K562 (cell line): ENCODE data around the gene SH3BP5L. TPM values are rescaled to one million over a fixed set of nuclear protein-coding genes. Genes with fewer than 3 reads are reported as not detected.

Experiments used
- ARHGAP35 ChIP-seq: fragments of 450-650 bp; IDR thresholded peaks from 2 replicates; pipeline ENCODE4 v1.6.1; 2018; ENCODE audit not compliant: partially characterized antibody
- C11orf30 ChIP-seq: fragments of 450-650 bp; IDR thresholded peaks from 2 replicates; pipeline ENCODE4 v1.6.1; 2016; ENCODE audit warnings: low read depth, mild to moderate bottlenecking
- CBX1 ChIP-seq: sonication (generic); IDR thresholded peaks from 2 replicates; pipeline ENCODE4 v1.6.1; 2016; ENCODE audit warnings: antibody characterized with exemption, low read depth, mild to moderate bottlenecking
- CTCF ChIP-seq, 3 experiments: IDR thresholded peaks in 2 of 3; conservative IDR thresholded peaks in 1 of 3; 2 replicates each; pipeline ENCODE4 v1.5.1; 2011 to 2012; ENCODE audit warnings: low read length in 3 of 3, mild to moderate bottlenecking in 3 of 3, control low read depth in 2 of 3, improper control_type of control experiment in 1 of 3, inconsistent platforms in 1 of 3, low read depth in 1 of 3, mixed read lengths in 1 of 3, moderate library complexity in 1 of 3; ENCODE audit not compliant: insufficient read depth in 2 of 3
- FOXK1 ChIP-seq: sonication (generic); formaldehyde crosslinking; IDR thresholded peaks from 2 replicates; pipeline ENCODE4 v1.8.0; 2022; ENCODE audit warnings: missing genetic modification reagents, mild to moderate bottlenecking, borderline replicate concordance
- KAT2B ChIP-seq: IDR thresholded peaks from one replicate; pipeline ENCODE4 v1.6.1; 2012; ENCODE audit warnings: low read depth, mild to moderate bottlenecking, control low read depth, inconsistent platforms, low read length, moderate library complexity
- MTA1 ChIP-seq: fragments of 450-650 bp; IDR thresholded peaks from 2 replicates; pipeline ENCODE4 v1.6.1; 2017; ENCODE audit warnings: borderline replicate concordance
- MTA3 ChIP-seq: fragments of 450-650 bp; formaldehyde crosslinking; IDR thresholded peaks from 2 replicates; pipeline ENCODE4 v1.6.1; 2017; ENCODE audit warnings: mild to moderate bottlenecking, borderline replicate concordance
- MTF1 ChIP-seq: fragments of 250-450 bp; sonication (Bioruptor Pico); IDR thresholded peaks from 2 replicates; pipeline ENCODE4 v1.9.0; 2021; ENCODE audit warnings: moderate library complexity, mild to moderate bottlenecking, inconsistent platforms, borderline replicate concordance
- NRF1 ChIP-seq, 2 experiments: fragments of 450-650 bp; IDR thresholded peaks in 1 of 2; conservative IDR thresholded peaks in 1 of 2; 2 replicates each; pipeline ENCODE4 v1.6.1; 2014; ENCODE audit warnings: mild to moderate bottlenecking in 2 of 2
- RBM14 ChIP-seq: fragments of 200-400 bp; formaldehyde crosslinking; IDR thresholded peaks from 2 replicates; pipeline ENCODE4 v1.6.1; 2018; ENCODE audit warnings: low read depth, mild to moderate bottlenecking, low read length, moderate library complexity, borderline replicate concordance; ENCODE audit not compliant: insufficient read depth
- TCF7L2 ChIP-seq: fragments of 150-350 bp; IDR thresholded peaks from 2 replicates; pipeline ENCODE4 v1.6.1; 2016; ENCODE audit warnings: low read depth, mild to moderate bottlenecking, low read length, moderate library complexity
- THAP7 ChIP-seq: fragments of 250-450 bp; sonication (Bioruptor Pico); IDR thresholded peaks from 2 replicates; pipeline ENCODE4 v1.5.0; 2021
- ZBTB12 ChIP-seq: fragments of 250-450 bp; sonication (Bioruptor Pico); IDR thresholded peaks from 2 replicates; pipeline ENCODE4 v1.4.0; 2020
- ZC3H8 ChIP-seq: fragments of 450-650 bp; IDR thresholded peaks from 2 replicates; pipeline ENCODE4 v1.6.1; 2017
- ZMIZ1 ChIP-seq, 2 experiments: fragments of 150-350 bp in 1 of 2; IDR thresholded peaks; 2 replicates each; pipeline ENCODE4 v1.6.1; 2012 to 2016; ENCODE audit warnings: low read depth in 2 of 2, low read length in 2 of 2, mild to moderate bottlenecking in 1 of 2, moderate library complexity in 1 of 2
- ZNF274 ChIP-seq: IDR thresholded peaks from 2 replicates; pipeline ENCODE4 v1.6.1; 2011; ENCODE audit warnings: low read depth, mild to moderate bottlenecking, low read length, moderate library complexity, borderline replicate concordance
- ZNF354B ChIP-seq: fragments of 250-450 bp; sonication (Bioruptor Pico); IDR thresholded peaks from 2 replicates; pipeline ENCODE4 v1.4.0; 2020
- ZNF445 ChIP-seq: fragments of 250-450 bp; sonication (Bioruptor Pico); IDR thresholded peaks from 2 replicates; pipeline ENCODE4 v1.4.0; 2020; ENCODE audit warnings: low read depth, mild to moderate bottlenecking, moderate library complexity
- ZNF717 ChIP-seq: fragments of 250-450 bp; sonication (Bioruptor Pico); IDR thresholded peaks from 2 replicates; pipeline ENCODE4 v1.5.0; 2021
- polyA plus RNA-seq, 8 experiments: library from polyadenylated mRNA; depleted of rRNA in 4 of 8; stranded (reverse) in 5 of 8; unstranded in 3 of 8; fragments of >200 nt; fragmentation: Nextera tagmentation in 2 of 8; fragmentation: Illumina TruSeq in 1 of 8; extraction: Ambion mirVana in 2 of 8; extraction: Trizol in 1 of 8; gene quantifications; 2 replicates each; pipeline versions ENCODE4 v1.2.1 to v1.2.3, GENCODE V29; 2011 to 2014; ENCODE audit warnings: inconsistent platforms in 1 of 8, missing spikeins in 1 of 8
- total RNA-seq, 7 experiments: library from RNA; depleted of rRNA in 6 of 7; stranded (reverse); fragments of >200 nt in 6 of 7; fragmentation: Illumina TruSeq in 2 of 7; extraction: Trizol in 2 of 7; gene quantifications; 2 replicates each; pipeline versions ENCODE4 v1.2.1 to v1.2.3, GENCODE V29; 2011 to 2021; ENCODE audit warnings: low replicate concordance in 1 of 7

Gene SH3BP5L
- total and polyA plus RNA-seq, 9 of the 15 experiments (the other 6 are each of a cell fraction or from before 2014, with no cell fraction given) = 1.9 to 26.5 (median 15.8) TPM

- TF ChIP-seq THAP7 (CRISPR knock-in tag) = no peak
- no peak for TF ChIP-seq MTF1 (CRISPR knock-in tag)
- 0 out of 2 replicates have a peak, but pooled peaks have one; percentile 1 for TF ChIP-seq MTA1
- no peak for TF ChIP-seq ARHGAP35
- peak; percentile 74 for TF ChIP-seq C11orf30
- no peak for TF ChIP-seq ZNF274
- TF ChIP-seq MTA3 = peak; percentile 73; the same call in 1 of the 2 replicates
- no peak for TF ChIP-seq ZNF445 (CRISPR knock-in tag)
- no peak for TF ChIP-seq ZNF354B (CRISPR knock-in tag)
- 0 out of 2 replicates have a peak, but pooled peaks have one; percentile 47 for TF ChIP-seq ZBTB12 (CRISPR knock-in tag)
- no peak for TF ChIP-seq KAT2B
- TF ChIP-seq TCF7L2 = peak; percentile 90
- peak; percentile 75 to 92 (median 79) for TF ChIP-seq CTCF (IDR thresholded peaks at IDR 0.05 in 2 of 3, conservative IDR thresholded peaks at IDR 0.05 in 1 of 3; ENCODE audit: insufficient read depth in 2 of 3, low read depth in 1 of 3, low read length in 3 of 3)
- TF ChIP-seq ZNF717 = no peak
- no peak for TF ChIP-seq RBM14
- TF ChIP-seq NRF1 (conservative IDR thresholded peaks at IDR 0.05 in 1 of 2, IDR thresholded peaks at IDR 0.05 in 1 of 2) = peak; percentile 27 to 48; a peak in 3 of 4 replicates
- peak; percentile 88; the same call in 1 of the 2 replicates for TF ChIP-seq FOXK1 (CRISPR knock-in tag)
- TF ChIP-seq CBX1 = no peak
- no peak for TF ChIP-seq ZMIZ1 (IDR thresholded peaks at IDR 0.05; ENCODE audit: low read depth in 2 of 2, low read length in 2 of 2)
- no peak for TF ChIP-seq ZC3H8
These were observed at the start of gene SH3BP5L (continued) for GRCh38 chr1:248825909-248826760.
